ENCODE data around the gene ZAP70. TPM values are rescaled to one million over a fixed set of nuclear protein-coding genes. Genes with fewer than 3 reads are reported as not detected.
"Not testable (repeated sequence)": the region's sequence is repeated elsewhere in the genome, so short reads cannot be mapped to it uniquely, and the experiment has no call there.

The ZAP70 gene
- total RNA-seq, 1 donor from 2014 or later, result 2.8 TPM

GRCh38 chr2:97670471-97670870 is 42.9 kb upstream of the ZAP70 start:
- TF ChIP-seq, protein P1, sequence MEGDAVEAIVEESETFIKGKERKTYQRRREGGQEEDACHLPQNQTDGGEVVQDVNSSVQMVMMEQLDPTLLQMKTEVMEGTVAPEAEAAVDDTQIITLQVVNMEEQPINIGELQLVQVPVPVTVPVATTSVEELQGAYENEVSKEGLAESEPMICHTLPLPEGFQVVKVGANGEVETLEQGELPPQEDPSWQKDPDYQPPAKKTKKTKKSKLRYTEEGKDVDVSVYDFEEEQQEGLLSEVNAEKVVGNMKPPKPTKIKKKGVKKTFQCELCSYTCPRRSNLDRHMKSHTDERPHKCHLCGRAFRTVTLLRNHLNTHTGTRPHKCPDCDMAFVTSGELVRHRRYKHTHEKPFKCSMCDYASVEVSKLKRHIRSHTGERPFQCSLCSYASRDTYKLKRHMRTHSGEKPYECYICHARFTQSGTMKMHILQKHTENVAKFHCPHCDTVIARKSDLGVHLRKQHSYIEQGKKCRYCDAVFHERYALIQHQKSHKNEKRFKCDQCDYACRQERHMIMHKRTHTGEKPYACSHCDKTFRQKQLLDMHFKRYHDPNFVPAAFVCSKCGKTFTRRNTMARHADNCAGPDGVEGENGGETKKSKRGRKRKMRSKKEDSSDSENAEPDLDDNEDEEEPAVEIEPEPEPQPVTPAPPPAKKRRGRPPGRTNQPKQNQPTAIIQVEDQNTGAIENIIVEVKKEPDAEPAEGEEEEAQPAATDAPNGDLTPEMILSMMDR (conservative IDR thresholded peaks at IDR 0.05), result no peak
- H3K9me3 Mint-ChIP-seq, result no peaks in the 10 kb centered on the region
- no peaks in the 10 kb centered on the region for H3K27me3 Mint-ChIP-seq (ENCODE audit: low read depth)
- no peak for DNase-seq (ENCODE audit: low read depth, low spot score)
- no peak overlapping the region for H3K4me3 Mint-ChIP-seq
- H3K27ac Mint-ChIP-seq (ENCODE audit: unreplicated experiment), result no peak overlapping the region
- no peaks in the 10 kb centered on the region for H3K4me1 Mint-ChIP-seq
- no peaks in the 10 kb centered on the region for H3K36me3 Mint-ChIP-seq (ENCODE audit: low read depth)

GRCh38 chr2:97671526-97671925 is 41.9 kb upstream of the ZAP70 start:
- TF ChIP-seq, protein P1 (conservative IDR thresholded peaks at IDR 0.05), result no peak
- no peak for DNase-seq (ENCODE audit: low read depth, low spot score)
- Mint-ChIP-seq H3K27ac (ENCODE audit: unreplicated experiment) (peak overlapping the region; percentile 12), H3K4me1 (no peaks in the 10 kb centered on the region), H3K36me3 (ENCODE audit: low read depth) (no peaks in the 10 kb centered on the region), H3K4me3 (no peak overlapping the region), H3K9me3 (no peaks in the 10 kb centered on the region), H3K27me3 (ENCODE audit: low read depth) (no peaks in the 10 kb centered on the region)

DNA sequence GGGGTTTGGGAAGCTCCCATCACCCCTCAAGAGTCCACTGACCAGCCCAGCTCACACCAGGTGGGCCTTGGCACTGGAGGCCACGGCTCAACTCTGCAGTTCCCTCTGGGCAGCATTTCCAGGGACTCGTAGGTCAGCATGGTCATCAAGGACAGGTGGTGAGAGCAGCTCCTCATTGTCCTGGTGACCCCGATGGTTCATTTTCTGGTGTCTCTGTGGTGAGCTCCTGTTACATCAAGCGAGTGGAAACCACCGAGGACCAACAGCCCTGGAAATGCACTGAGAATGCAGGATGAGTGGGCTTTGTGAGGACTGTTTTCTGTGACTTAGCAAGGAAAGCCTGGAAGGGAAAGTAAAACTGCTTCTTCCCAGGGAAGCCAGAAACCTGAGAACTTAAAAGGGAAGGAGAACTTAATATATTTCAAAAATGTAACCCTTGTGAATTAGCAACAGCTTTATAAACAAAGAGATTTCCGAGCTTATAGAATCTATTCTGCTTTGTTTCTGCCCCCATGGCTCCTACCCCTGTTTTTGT is 40.7 kb upstream of the ZAP70 start:
- H3K9me3 Mint-ChIP-seq; H3K4me3 Mint-ChIP-seq; H3K36me3 Mint-ChIP-seq (ENCODE audit: low read depth); H3K27ac Mint-ChIP-seq (ENCODE audit: unreplicated experiment); DNase-seq (ENCODE audit: low read depth, low spot score); H3K4me1 Mint-ChIP-seq; H3K27me3 Mint-ChIP-seq (ENCODE audit: low read depth): not testable (repeated sequence)

GRCh38 chr2:97673182-97673914 is 40.0 kb upstream of the ZAP70 start:
- Mint-ChIP-seq H3K27me3 (ENCODE audit: low read depth) (no peaks in the 10 kb centered on the region), H3K36me3 (ENCODE audit: low read depth) (peaks cover 9% of the 10 kb centered on the region), H3K4me1 (no peaks in the 10 kb centered on the region), H3K27ac (ENCODE audit: unreplicated experiment) (peak overlapping the region; percentile 31), H3K4me3 (no peak overlapping the region), H3K9me3 (peaks cover 3% of the 10 kb centered on the region)
- DNase-seq (ENCODE audit: low read depth, low spot score), result no peak
- TF ChIP-seq, protein P1 (conservative IDR thresholded peaks at IDR 0.05), result no peak

GRCh38 chr2:97673915-97674283 is 39.5 kb upstream of the ZAP70 start:
- TF ChIP-seq, protein P1 (conservative IDR thresholded peaks at IDR 0.05), result no peak
- no peak for DNase-seq (ENCODE audit: low read depth, low spot score)
- Mint-ChIP-seq H3K4me3 (no peak overlapping the region), H3K4me1 (no peaks in the 10 kb centered on the region), H3K9me3 (peaks cover 3% of the 10 kb centered on the region), H3K27ac (ENCODE audit: unreplicated experiment) (peak overlapping the region; percentile 31), H3K27me3 (ENCODE audit: low read depth) (no peaks in the 10 kb centered on the region), H3K36me3 (ENCODE audit: low read depth) (peaks cover 11% of the 10 kb centered on the region)

- H3K9me3 Mint-ChIP-seq, result peaks cover 3% of the 10 kb centered on the region
- no peaks in the 10 kb centered on the region for H3K4me1 Mint-ChIP-seq
- TF ChIP-seq, protein P1 (conservative IDR thresholded peaks at IDR 0.05), result no peak
- DNase-seq (ENCODE audit: low read depth, low spot score), result no peak
- peaks cover 11% of the 10 kb centered on the region for H3K36me3 Mint-ChIP-seq (ENCODE audit: low read depth)
- no peak overlapping the region for H3K27ac Mint-ChIP-seq (ENCODE audit: unreplicated experiment)
- H3K4me3 Mint-ChIP-seq, result no peak overlapping the region
- H3K27me3 Mint-ChIP-seq (ENCODE audit: low read depth), result no peaks in the 10 kb centered on the region
Observed at GRCh38 chr2:97675430-97676113, 37.8 kb upstream of the ZAP70 start.

Measured in neural crest cell (in vitro differentiated cells).